ENCODE measurements around the gene MAN2B2. TPM values are rescaled to one million over a fixed set of nuclear protein-coding genes. Genes with fewer than 3 reads are reported as not detected.

Gene MAN2B2
- total RNA-seq, 2 donors from 2014 or later = 22.4 to 28.3 TPM

DNA sequence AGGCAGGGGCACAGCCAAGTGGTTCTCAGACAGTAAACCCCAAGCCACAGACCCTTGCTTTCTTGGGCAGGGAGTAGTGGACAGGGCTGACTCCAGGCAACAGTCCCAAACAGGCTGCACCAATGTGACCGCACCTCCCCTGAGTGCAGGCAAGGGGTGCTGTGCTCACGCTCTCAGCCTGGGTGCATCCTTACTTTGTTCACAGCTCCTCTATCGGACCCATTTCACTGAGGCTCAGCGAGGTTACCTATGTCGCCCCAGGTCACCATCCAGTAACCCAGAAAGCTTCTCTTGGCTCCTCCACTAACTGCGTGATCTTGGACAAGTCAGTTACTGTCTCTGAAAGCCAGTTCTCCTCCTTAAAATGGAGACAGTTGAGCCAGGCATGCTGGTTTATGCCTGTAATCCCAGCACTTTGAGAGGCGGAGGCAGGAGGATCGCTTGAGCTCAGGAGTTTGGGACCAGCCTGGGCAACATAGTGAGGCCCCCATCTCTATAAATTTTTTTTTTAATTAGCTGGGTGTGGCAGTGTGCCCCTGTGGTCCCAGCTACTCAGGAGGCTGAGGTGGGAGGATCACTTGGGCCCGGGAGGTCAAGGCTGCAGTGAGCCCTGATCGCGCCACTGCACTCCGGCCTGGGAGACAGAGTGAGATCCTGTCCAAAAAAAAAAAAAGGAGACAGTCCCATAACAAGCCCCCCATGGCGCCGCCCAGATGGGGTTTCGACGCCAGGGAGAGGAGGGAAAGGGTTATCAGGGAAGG is 823 bp upstream of the MAN2B2 start:
- ATAC-seq = no peak
- Histone ChIP-seq H3K9me3 (no peaks in the 10 kb centered on the region), H3K4me1 (peaks cover 24% of the 10 kb centered on the region), H3K27me3 (no peaks in the 10 kb centered on the region), H3K36me3 (replicated peaks in 1 of 2; ENCODE audit: insufficient read depth in 1 of 2, low read depth in 2 of 2) (peaks cover 0 to 5% of the 10 kb centered on the region in 2 donors), H3K27ac (peak overlapping the region in 2 of 4 donors; percentile 59 to 71), H3K4me3 (peak overlapping the region; percentile 31 to 83)
- intact Hi-C loops (cut with DNase I) = no loop called here
- TF ChIP-seq, protein P1, sequence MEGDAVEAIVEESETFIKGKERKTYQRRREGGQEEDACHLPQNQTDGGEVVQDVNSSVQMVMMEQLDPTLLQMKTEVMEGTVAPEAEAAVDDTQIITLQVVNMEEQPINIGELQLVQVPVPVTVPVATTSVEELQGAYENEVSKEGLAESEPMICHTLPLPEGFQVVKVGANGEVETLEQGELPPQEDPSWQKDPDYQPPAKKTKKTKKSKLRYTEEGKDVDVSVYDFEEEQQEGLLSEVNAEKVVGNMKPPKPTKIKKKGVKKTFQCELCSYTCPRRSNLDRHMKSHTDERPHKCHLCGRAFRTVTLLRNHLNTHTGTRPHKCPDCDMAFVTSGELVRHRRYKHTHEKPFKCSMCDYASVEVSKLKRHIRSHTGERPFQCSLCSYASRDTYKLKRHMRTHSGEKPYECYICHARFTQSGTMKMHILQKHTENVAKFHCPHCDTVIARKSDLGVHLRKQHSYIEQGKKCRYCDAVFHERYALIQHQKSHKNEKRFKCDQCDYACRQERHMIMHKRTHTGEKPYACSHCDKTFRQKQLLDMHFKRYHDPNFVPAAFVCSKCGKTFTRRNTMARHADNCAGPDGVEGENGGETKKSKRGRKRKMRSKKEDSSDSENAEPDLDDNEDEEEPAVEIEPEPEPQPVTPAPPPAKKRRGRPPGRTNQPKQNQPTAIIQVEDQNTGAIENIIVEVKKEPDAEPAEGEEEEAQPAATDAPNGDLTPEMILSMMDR (IDR thresholded peaks at IDR 0.05) = no peak
- TF ChIP-seq POLR2A (IDR thresholded peaks at IDR 0.05) = no peak
- no peak for DNase-seq
- 30 to 44% methylated on average over 11 to 16 of the region's 16 CpGs for whole genome bisulfite sequencing, 2 donors

GRCh38 chr4:6575503-6576240 is 683 bp downstream of the MAN2B2 start:
- DNase-seq = peak in 1 of 4 donors; percentile 17
- H3K9me3 ChIP-seq = no peaks in the 10 kb centered on the region
- peaks cover 24% of the 10 kb centered on the region for H3K4me1 ChIP-seq
- TF ChIP-seq, protein P1 (IDR thresholded peaks at IDR 0.05) = no peak
- TF ChIP-seq POLR2A (IDR thresholded peaks at IDR 0.05) = no peak
- H3K36me3 ChIP-seq (replicated peaks in 1 of 2; ENCODE audit: insufficient read depth in 1 of 2, low read depth in 2 of 2) = peaks cover 0 to 12% of the 10 kb centered on the region in 2 donors
- peak overlapping the region; percentile 39 to 83 for H3K4me3 ChIP-seq
- intact Hi-C loops (cut with DNase I) = no loop called here
- H3K27me3 ChIP-seq = no peaks in the 10 kb centered on the region
- ATAC-seq = no peak
- 42 to 46% methylated on average over 2 to 17 of the region's 17 CpGs for WGBS, 2 donors
- H3K27ac ChIP-seq = peak overlapping the region; percentile 37 to 71 (median 55)

- ATAC-seq (peak; percentile 71), DNase-seq (peak; percentile 86 to 93 (median 89))
- peak overlapping the region in 3 of 4 donors; percentile 37 to 71 (median 65) for H3K27ac ChIP-seq
- H3K4me1 ChIP-seq = peaks cover 24% of the 10 kb centered on the region
- intact Hi-C loops (cut with DNase I) = no loop called here
- 25 to 38% methylated on average over 2 to 16 of the region's 16 CpGs for WGBS, 2 donors
- no peak for TF ChIP-seq POLR2A (IDR thresholded peaks at IDR 0.05)
- TF ChIP-seq, protein P1 (IDR thresholded peaks at IDR 0.05) = no peak
- H3K27me3 ChIP-seq = no peaks in the 10 kb centered on the region
- no peaks in the 10 kb centered on the region for H3K9me3 ChIP-seq
- no peak overlapping the region for H3K4me3 ChIP-seq
- H3K36me3 ChIP-seq (replicated peaks in 1 of 2; ENCODE audit: insufficient read depth in 1 of 2, low read depth in 2 of 2) = peaks cover 0 to 12% of the 10 kb centered on the region in 2 donors
These were observed 1.5 kb downstream of the MAN2B2 start for GRCh38 chr4:6576512-6576911.

- H3K9me3 ChIP-seq = no peaks in the 10 kb centered on the region
- no peak for ATAC-seq
- peaks cover 24% of the 10 kb centered on the region for H3K4me1 ChIP-seq
- DNase-seq = no peak
- no peaks in the 10 kb centered on the region for H3K27me3 ChIP-seq
- peak overlapping the region in 3 of 4 donors; percentile 37 to 71 (median 65) for H3K27ac ChIP-seq
- H3K36me3 ChIP-seq (replicated peaks in 1 of 2; ENCODE audit: insufficient read depth in 1 of 2, low read depth in 2 of 2) = peaks cover 0 to 12% of the 10 kb centered on the region in 2 donors
- TF ChIP-seq, protein P1 (IDR thresholded peaks at IDR 0.05) = no peak
- no peak for TF ChIP-seq POLR2A (IDR thresholded peaks at IDR 0.05)
- 82 to 84% methylated on average over 3 to 9 of the region's 9 CpGs for WGBS, 2 donors
- H3K4me3 ChIP-seq = no peak overlapping the region
- intact Hi-C loops (cut with DNase I) = no loop called here
These were observed 1.9 kb downstream of the MAN2B2 start for GRCh38 chr4:6576932-6577331.
